Astrocyte (in vitro differentiated cells and primary cell): Measurements from ENCODE around the gene TMC1. TPM values are rescaled to one million over a fixed set of nuclear protein-coding genes. Genes with fewer than 3 reads are reported as not detected.

Experiments
- DNase-seq: peaks from one replicate; pipeline ENCODE4 v3.0.0-alpha.2; 2010; ENCODE audit warnings: low read depth
- FAIRE-seq: peaks from 2 replicates; lab custom pipeline; 2011; peaks lifted over from hg19 to GRCh38; lab: Jason Lieb, UNC
- H2AFZ ChIP-seq: 2 replicates; pipeline ENCODE4 v1.6.0; 2012; ENCODE audit warnings: low read depth, low read length, inconsistent platforms
- H3K27ac ChIP-seq: 2 replicates; pipeline ENCODE4 v1.5.1; 2011; ENCODE audit warnings: low read depth, low read length, inconsistent platforms
- H3K27me3 ChIP-seq: 2 replicates; pipeline ENCODE4 v1.6.0; 2011; ENCODE audit warnings: low read length, inconsistent platforms; ENCODE audit not compliant: insufficient read depth
- H3K36me3 ChIP-seq: 2 replicates; pipeline ENCODE4 v1.5.1; 2011; ENCODE audit warnings: low read length, inconsistent platforms; ENCODE audit not compliant: insufficient read depth
- H3K4me1 ChIP-seq: 2 replicates; pipeline ENCODE4 v1.5.1; 2011; ENCODE audit warnings: low read length, inconsistent platforms; ENCODE audit not compliant: insufficient read depth
- H3K4me2 ChIP-seq: 2 replicates; pipeline ENCODE4 v1.6.0; 2012; ENCODE audit warnings: low read length, inconsistent platforms
- H3K4me3 ChIP-seq: 2 replicates; pipeline ENCODE4 v1.5.1; 2011; ENCODE audit warnings: low read depth, mild to moderate bottlenecking, low read length, inconsistent platforms; ENCODE audit not compliant: insufficient read depth
- H3K79me2 ChIP-seq: 2 replicates; pipeline ENCODE4 v1.6.0; 2012; ENCODE audit warnings: mild to moderate bottlenecking, low read length, inconsistent platforms; ENCODE audit not compliant: insufficient read depth
- H3K9ac ChIP-seq: 2 replicates; pipeline ENCODE4 v1.6.0; 2012; ENCODE audit warnings: mild to moderate bottlenecking, low read length, inconsistent platforms
- H3K9me3 ChIP-seq: 2 replicates; pipeline ENCODE4 v1.5.1; 2012; ENCODE audit warnings: low read depth, mild to moderate bottlenecking, low read length, inconsistent platforms; ENCODE audit not compliant: insufficient read depth
- H4K20me1 ChIP-seq: 2 replicates; pipeline ENCODE4 v1.6.0; 2012; ENCODE audit warnings: low read length, inconsistent platforms; ENCODE audit not compliant: insufficient read depth
- H3K27ac Mint-ChIP-seq: one replicate; pipeline ENCODE4 v1.8.0; 2021; ENCODE audit warnings: mild to moderate bottlenecking, mixed read lengths; ENCODE audit not compliant: unreplicated experiment
- H3K27me3 Mint-ChIP-seq: one replicate; pipeline ENCODE4 v1.8.0; 2021; ENCODE audit warnings: low read depth, mixed read lengths; ENCODE audit not compliant: unreplicated experiment
- H3K36me3 Mint-ChIP-seq: one replicate; pipeline ENCODE4 v1.8.0; 2021; ENCODE audit warnings: low read depth, mixed read lengths; ENCODE audit not compliant: unreplicated experiment
- H3K4me1 Mint-ChIP-seq: one replicate; pipeline ENCODE4 v1.8.0; 2021; ENCODE audit warnings: low read depth, mixed read lengths; ENCODE audit not compliant: unreplicated experiment
- H3K4me3 Mint-ChIP-seq: one replicate; pipeline ENCODE4 v1.8.0; 2021; ENCODE audit warnings: mild to moderate bottlenecking, moderate library complexity, mixed read lengths; ENCODE audit not compliant: unreplicated experiment
- H3K9me3 Mint-ChIP-seq: one replicate; pipeline ENCODE4 v1.8.0; 2021; ENCODE audit warnings: mild to moderate bottlenecking, mixed read lengths; ENCODE audit not compliant: unreplicated experiment
- EZH2 ChIP-seq: IDR thresholded peaks from 2 replicates; pipeline ENCODE4 v1.6.1; 2012; ENCODE audit warnings: mild to moderate bottlenecking, low read length, inconsistent platforms; ENCODE audit not compliant: insufficient read depth
- total RNA-seq: library from RNA; stranded (reverse); gene quantifications from 2 replicates; pipeline ENCODE4 v1.2.1, GENCODE V29; 2021
- TF ChIP-seq, protein P1 (sequence below): IDR thresholded peaks from 2 replicates; pipeline ENCODE4 v1.5.1; 2011; ENCODE audit warnings: low read depth, mild to moderate bottlenecking, inconsistent platforms, low read length, moderate library complexity; ENCODE audit not compliant: insufficient read depth

Gene TMC1
- total RNA-seq, 1 donor from 2014 or later: not detected

GRCh38 chr9:72658703-72659102, 137.3 kb downstream of the TMC1 start:
- H3K4me3 Mint-ChIP-seq: no peak overlapping the region
- no peak overlapping the region for H2AFZ ChIP-seq
- no peaks in the 10 kb centered on the region for H3K79me2 ChIP-seq
- H3K4me3 ChIP-seq: no peak overlapping the region
- no peak for DNase-seq
- TF ChIP-seq, protein P1, sequence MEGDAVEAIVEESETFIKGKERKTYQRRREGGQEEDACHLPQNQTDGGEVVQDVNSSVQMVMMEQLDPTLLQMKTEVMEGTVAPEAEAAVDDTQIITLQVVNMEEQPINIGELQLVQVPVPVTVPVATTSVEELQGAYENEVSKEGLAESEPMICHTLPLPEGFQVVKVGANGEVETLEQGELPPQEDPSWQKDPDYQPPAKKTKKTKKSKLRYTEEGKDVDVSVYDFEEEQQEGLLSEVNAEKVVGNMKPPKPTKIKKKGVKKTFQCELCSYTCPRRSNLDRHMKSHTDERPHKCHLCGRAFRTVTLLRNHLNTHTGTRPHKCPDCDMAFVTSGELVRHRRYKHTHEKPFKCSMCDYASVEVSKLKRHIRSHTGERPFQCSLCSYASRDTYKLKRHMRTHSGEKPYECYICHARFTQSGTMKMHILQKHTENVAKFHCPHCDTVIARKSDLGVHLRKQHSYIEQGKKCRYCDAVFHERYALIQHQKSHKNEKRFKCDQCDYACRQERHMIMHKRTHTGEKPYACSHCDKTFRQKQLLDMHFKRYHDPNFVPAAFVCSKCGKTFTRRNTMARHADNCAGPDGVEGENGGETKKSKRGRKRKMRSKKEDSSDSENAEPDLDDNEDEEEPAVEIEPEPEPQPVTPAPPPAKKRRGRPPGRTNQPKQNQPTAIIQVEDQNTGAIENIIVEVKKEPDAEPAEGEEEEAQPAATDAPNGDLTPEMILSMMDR: no peak
- TF ChIP-seq EZH2: no peak
- H3K36me3 ChIP-seq: no peaks in the 10 kb centered on the region
- FAIRE-seq: no peak
- H3K27ac Mint-ChIP-seq: no peak overlapping the region
- no peaks in the 10 kb centered on the region for H3K36me3 Mint-ChIP-seq
- H3K4me2 ChIP-seq: no peak overlapping the region
- H4K20me1 ChIP-seq: no peaks in the 10 kb centered on the region
- H3K4me1 ChIP-seq: peaks cover 9% of the 10 kb centered on the region
- no peak overlapping the region for H3K9ac ChIP-seq
- no peaks in the 10 kb centered on the region for H3K9me3 ChIP-seq
- H3K27ac ChIP-seq: no peak overlapping the region
- peaks cover 13% of the 10 kb centered on the region for H3K4me1 Mint-ChIP-seq
- H3K9me3 Mint-ChIP-seq: peaks cover 2% of the 10 kb centered on the region
- H3K27me3 Mint-ChIP-seq: no peaks in the 10 kb centered on the region
- H3K27me3 ChIP-seq: no peaks in the 10 kb centered on the region

DNA sequence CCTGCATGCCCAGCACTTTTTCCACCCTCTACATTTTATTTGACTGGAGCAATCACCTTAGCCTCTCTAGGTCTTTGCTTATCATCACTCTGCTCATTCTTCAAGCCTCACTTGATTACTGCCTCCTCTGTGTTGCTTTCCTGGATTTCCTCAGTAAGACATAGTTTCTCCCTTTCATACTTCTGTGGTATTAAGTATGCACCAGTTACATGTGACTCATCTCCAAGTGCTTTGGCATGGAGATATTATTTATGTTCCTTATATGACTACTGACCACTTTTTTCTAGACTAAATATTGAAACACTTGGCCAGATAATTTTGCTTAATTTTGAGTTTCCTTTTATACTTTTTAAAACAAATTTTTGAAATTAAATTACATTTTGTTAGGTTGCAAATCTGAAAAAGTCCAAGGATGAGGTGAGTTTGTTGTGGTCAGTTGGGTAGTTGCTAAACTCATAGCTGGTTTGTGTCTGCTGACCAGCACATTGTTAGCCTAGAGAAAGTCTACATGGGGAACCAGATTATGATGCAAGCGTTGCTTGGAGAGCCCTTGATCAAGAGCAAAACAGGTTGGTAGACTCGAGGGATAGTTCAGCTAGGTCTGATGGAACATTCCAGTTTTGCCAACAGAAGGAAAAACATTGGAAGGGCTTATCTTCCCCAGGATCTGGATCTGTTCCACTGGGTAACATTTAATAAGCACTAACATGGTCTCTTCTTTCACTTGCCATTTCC, 140.2 kb downstream of the TMC1 start:
- Histone ChIP-seq H2AFZ (no peak overlapping the region), H3K27ac (no peak overlapping the region), H4K20me1 (no peaks in the 10 kb centered on the region), H3K9ac (no peak overlapping the region), H3K36me3 (no peaks in the 10 kb centered on the region), H3K9me3 (no peaks in the 10 kb centered on the region), H3K27me3 (no peaks in the 10 kb centered on the region), H3K4me1 (peaks cover 16% of the 10 kb centered on the region), H3K79me2 (no peaks in the 10 kb centered on the region), H3K4me3 (no peak overlapping the region), H3K4me2 (no peak overlapping the region)
- H3K9me3 Mint-ChIP-seq: peaks cover 6% of the 10 kb centered on the region
- H3K27ac Mint-ChIP-seq: peak overlapping the region; percentile 70
- no peak overlapping the region for H3K4me3 Mint-ChIP-seq
- H3K4me1 Mint-ChIP-seq: peaks cover 21% of the 10 kb centered on the region
- H3K27me3 Mint-ChIP-seq: no peaks in the 10 kb centered on the region
- FAIRE-seq: peak; percentile 58
- TF ChIP-seq, protein P1: no peak
- TF ChIP-seq EZH2: no peak
- DNase-seq: peak; percentile 90
- no peaks in the 10 kb centered on the region for H3K36me3 Mint-ChIP-seq

DNA sequence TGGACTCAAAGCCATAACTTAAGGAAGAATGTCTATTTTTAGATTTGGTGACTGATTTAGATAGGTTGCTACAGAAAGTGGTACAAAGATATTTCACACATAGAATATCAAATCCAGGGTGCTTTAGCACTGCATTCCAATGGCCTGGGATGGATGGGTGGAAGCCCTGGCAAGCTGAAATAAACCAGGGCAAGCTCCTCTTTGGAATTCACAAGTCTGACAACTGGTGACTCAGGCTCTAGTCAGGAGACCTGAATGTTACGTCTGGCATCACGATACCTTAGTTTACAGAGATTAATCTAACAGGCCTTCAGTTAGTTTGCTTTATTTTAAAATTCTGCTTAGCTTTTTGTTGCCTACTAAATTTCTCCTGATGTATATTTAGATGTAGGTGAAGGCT, 144.0 kb downstream of the TMC1 start:
- H3K79me2 ChIP-seq: no peaks in the 10 kb centered on the region
- H3K9me3 ChIP-seq: no peaks in the 10 kb centered on the region
- no peak for TF ChIP-seq EZH2
- TF ChIP-seq, protein P1: no peak
- H3K27me3 ChIP-seq: no peaks in the 10 kb centered on the region
- no peaks in the 10 kb centered on the region for H3K27me3 Mint-ChIP-seq
- no peak overlapping the region for H3K9ac ChIP-seq
- H3K4me1 Mint-ChIP-seq: peaks cover 23% of the 10 kb centered on the region
- peak overlapping the region; percentile 94 for H3K27ac Mint-ChIP-seq
- H3K4me3 ChIP-seq: no peak overlapping the region
- H3K36me3 Mint-ChIP-seq: no peaks in the 10 kb centered on the region
- peaks cover 4% of the 10 kb centered on the region for H3K9me3 Mint-ChIP-seq
- H4K20me1 ChIP-seq: no peaks in the 10 kb centered on the region
- H3K4me2 ChIP-seq: peak overlapping the region; percentile 36
- H3K4me1 ChIP-seq: peaks cover 16% of the 10 kb centered on the region
- no peak overlapping the region for H3K4me3 Mint-ChIP-seq
- no peak overlapping the region for H2AFZ ChIP-seq
- no peaks in the 10 kb centered on the region for H3K36me3 ChIP-seq
- FAIRE-seq (peak; percentile 77), DNase-seq (peak; percentile 85)
- peak overlapping the region; percentile 59 for H3K27ac ChIP-seq
